PC-9 (cell line): ENCODE results near the gene AADACL4. TPM values are rescaled to one million over a fixed set of nuclear protein-coding genes. Genes with fewer than 3 reads are reported as not detected.

Experiments
- BruUV-seq: library from RNA; stranded (reverse); fragments of 400-500 nt; replicated peaks from 2 replicates; lab custom pipeline; 2021; lab: Mats Ljungman, UMichigan
- CTCF ChIA-PET: fragments of 300-600 bp; sonication (Branson Sonifier 250); formaldehyde crosslinking; loops from one replicate; lab custom pipeline; 2022; ENCODE audit warnings: antibody characterized with exemption; lab: Charles Lee
- POLR2A ChIA-PET: fragments of 300-600 bp; sonication (Branson Sonifier 250); formaldehyde crosslinking; loops from one replicate; lab custom pipeline; 2022; ENCODE audit warnings: antibody characterized with exemption; ENCODE audit not compliant: unreplicated experiment; lab: Charles Lee
- DNase-seq, 2 experiments: peaks; one replicate each; pipeline versions ENCODE4 v3.0.0 to v3.0.0-alpha.2; 2015 to 2022; ENCODE audit warnings: mixed read lengths in 1 of 2
- H2AFZ ChIP-seq: fragments of 200-600 bp; sonication (generic); 2 replicates; pipeline ENCODE4 v1.8.1; 2017; ENCODE audit warnings: antibody characterized with exemption
- H3F3A ChIP-seq: fragments of 200-600 bp; sonication (generic); 2 replicates; pipeline ENCODE4 v1.8.1; 2017; ENCODE audit warnings: antibody characterized with exemption, mild to moderate bottlenecking, low read depth; ENCODE audit not compliant: insufficient read depth
- H3K27ac ChIP-seq: fragments of 200-600 bp; sonication (generic); 2 replicates; pipeline ENCODE4 v1.6.1; 2016; ENCODE audit warnings: mixed run types
- H3K27me3 ChIP-seq: fragments of 200-600 bp; sonication (generic); 2 replicates; pipeline ENCODE4 v1.6.1; 2016; ENCODE audit warnings: low read depth, mixed run types; ENCODE audit not compliant: insufficient read depth
- H3K36me3 ChIP-seq: fragments of 200-600 bp; sonication (generic); 2 replicates; pipeline ENCODE4 v1.6.1; 2016; ENCODE audit warnings: low read depth, mixed run types
- H3K4me1 ChIP-seq: fragments of 200-600 bp; sonication (generic); replicated peaks from 2 replicates; pipeline ENCODE4 v1.6.1; 2016; ENCODE audit warnings: mixed run types; ENCODE audit not compliant: insufficient read depth
- H3K4me2 ChIP-seq: fragments of 200-600 bp; sonication (generic); 2 replicates; pipeline ENCODE4 v1.6.1; 2017; ENCODE audit warnings: mixed run types
- H3K4me3 ChIP-seq: fragments of 200-600 bp; sonication (generic); 2 replicates; pipeline ENCODE4 v1.6.1; 2016; ENCODE audit warnings: mixed run types
- H3K79me2 ChIP-seq: fragments of 200-600 bp; sonication (generic); 2 replicates; pipeline ENCODE4 v1.6.1; 2017; ENCODE audit warnings: low read depth, mixed run types
- H3K9me2 ChIP-seq: fragments of 200-600 bp; sonication (generic); 2 replicates; pipeline ENCODE4 v1.8.1; 2017; ENCODE audit warnings: mild to moderate bottlenecking; ENCODE audit not compliant: insufficient read depth
- H3K9me3 ChIP-seq: fragments of 200-600 bp; sonication (generic); 2 replicates; pipeline ENCODE4 v1.8.1; 2016; ENCODE audit warnings: low read depth; ENCODE audit not compliant: insufficient read depth
- H4K20me1 ChIP-seq: fragments of 200-600 bp; sonication (generic); 2 replicates; pipeline ENCODE4 v1.8.1; 2017; ENCODE audit not compliant: insufficient read depth
- EZH2 ChIP-seq: fragments of 200-600 bp; sonication (generic); IDR thresholded peaks from 2 replicates; pipeline ENCODE4 v1.8.0; 2017; ENCODE audit warnings: antibody characterized with exemption, low read depth
- intact Hi-C: fragments of 100-400 bp; cut with micrococcal nuclease; formaldehyde crosslinking; loops from one replicate; pipeline ENCODE4 v1.10.0; 2022; ENCODE audit not compliant: unreplicated experiment
- total RNA-seq: library from RNA; stranded (reverse); gene quantifications from 2 replicates; pipeline ENCODE4 v1.2.3, GENCODE V29; 2021
- TF ChIP-seq, protein P1 (sequence below): fragments of 200-600 bp; sonication (generic); conservative IDR thresholded peaks from 2 replicates; pipeline ENCODE4 v1.6.1; 2017; ENCODE audit warnings: mixed run types, antibody characterized with exemption, mild to moderate bottlenecking, moderate library complexity

Gene AADACL4
- total RNA-seq, 1 experiment from 2014 or later = not detected

DNA sequence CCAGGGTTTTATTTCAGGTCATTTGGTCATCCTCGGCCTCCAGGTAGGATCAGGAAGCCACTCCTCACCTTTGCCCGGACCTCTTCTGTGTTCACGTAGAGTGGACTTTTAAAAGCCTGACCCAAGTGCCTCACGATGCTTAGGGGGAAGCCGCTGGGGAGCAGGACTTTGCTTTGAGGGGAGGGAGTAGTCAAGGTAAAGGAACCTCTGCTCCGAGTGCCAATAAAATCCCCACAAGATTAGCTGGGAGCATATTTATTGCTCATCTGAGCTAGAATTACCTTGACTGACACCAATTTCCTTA, 25.3 kb upstream of the AADACL4 start:
- Histone ChIP-seq H3F3A (peaks cover 24% of the 10 kb centered on the region; the same call in 1 of the 2 replicates), H3K4me3 (peak overlapping the region; percentile 91), H2AFZ (peak overlapping the region; percentile 73; the same call in 1 of the 2 replicates), H3K9me2 (no peaks in the 10 kb centered on the region), H3K4me2 (peak overlapping the region; percentile 97), H3K79me2 (peaks cover 62% of the 10 kb centered on the region), H4K20me1 (peaks cover 17% of the 10 kb centered on the region; the same call in 1 of the 2 replicates), H3K27ac (peak overlapping the region; percentile 90), H3K36me3 (peaks cover 14% of the 10 kb centered on the region; the same call in 1 of the 2 replicates), H3K9me3 (no peaks in the 10 kb centered on the region), H3K4me1 (peaks cover 20% of the 10 kb centered on the region), H3K27me3 (no peaks in the 10 kb centered on the region)
- no TSS peak for BruUV-seq
- intact Hi-C loops = loop anchor here (1.0 to 10.0 kb wide), 3 partner anchors 22 to 484 kb away; no protein-coding TSS in a partner anchor
- no peak for DNase-seq
- TF ChIP-seq EZH2 = no peak
- TF ChIP-seq, protein P1, sequence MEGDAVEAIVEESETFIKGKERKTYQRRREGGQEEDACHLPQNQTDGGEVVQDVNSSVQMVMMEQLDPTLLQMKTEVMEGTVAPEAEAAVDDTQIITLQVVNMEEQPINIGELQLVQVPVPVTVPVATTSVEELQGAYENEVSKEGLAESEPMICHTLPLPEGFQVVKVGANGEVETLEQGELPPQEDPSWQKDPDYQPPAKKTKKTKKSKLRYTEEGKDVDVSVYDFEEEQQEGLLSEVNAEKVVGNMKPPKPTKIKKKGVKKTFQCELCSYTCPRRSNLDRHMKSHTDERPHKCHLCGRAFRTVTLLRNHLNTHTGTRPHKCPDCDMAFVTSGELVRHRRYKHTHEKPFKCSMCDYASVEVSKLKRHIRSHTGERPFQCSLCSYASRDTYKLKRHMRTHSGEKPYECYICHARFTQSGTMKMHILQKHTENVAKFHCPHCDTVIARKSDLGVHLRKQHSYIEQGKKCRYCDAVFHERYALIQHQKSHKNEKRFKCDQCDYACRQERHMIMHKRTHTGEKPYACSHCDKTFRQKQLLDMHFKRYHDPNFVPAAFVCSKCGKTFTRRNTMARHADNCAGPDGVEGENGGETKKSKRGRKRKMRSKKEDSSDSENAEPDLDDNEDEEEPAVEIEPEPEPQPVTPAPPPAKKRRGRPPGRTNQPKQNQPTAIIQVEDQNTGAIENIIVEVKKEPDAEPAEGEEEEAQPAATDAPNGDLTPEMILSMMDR = no peak
- ChIA-PET POLR2A (interaction anchor here (0.6 to 1.1 kb wide), 9 partner anchors 22 to 184 kb away, joined by 3 to 18 read pairs (median 5); no protein-coding TSS in a partner anchor), CTCF (interaction anchor here (0.8 to 1.3 kb wide), 4 partner anchors 18 to 143 kb away, joined by 3 to 7 read pairs (median 3); no protein-coding TSS in a partner anchor)

DNA sequence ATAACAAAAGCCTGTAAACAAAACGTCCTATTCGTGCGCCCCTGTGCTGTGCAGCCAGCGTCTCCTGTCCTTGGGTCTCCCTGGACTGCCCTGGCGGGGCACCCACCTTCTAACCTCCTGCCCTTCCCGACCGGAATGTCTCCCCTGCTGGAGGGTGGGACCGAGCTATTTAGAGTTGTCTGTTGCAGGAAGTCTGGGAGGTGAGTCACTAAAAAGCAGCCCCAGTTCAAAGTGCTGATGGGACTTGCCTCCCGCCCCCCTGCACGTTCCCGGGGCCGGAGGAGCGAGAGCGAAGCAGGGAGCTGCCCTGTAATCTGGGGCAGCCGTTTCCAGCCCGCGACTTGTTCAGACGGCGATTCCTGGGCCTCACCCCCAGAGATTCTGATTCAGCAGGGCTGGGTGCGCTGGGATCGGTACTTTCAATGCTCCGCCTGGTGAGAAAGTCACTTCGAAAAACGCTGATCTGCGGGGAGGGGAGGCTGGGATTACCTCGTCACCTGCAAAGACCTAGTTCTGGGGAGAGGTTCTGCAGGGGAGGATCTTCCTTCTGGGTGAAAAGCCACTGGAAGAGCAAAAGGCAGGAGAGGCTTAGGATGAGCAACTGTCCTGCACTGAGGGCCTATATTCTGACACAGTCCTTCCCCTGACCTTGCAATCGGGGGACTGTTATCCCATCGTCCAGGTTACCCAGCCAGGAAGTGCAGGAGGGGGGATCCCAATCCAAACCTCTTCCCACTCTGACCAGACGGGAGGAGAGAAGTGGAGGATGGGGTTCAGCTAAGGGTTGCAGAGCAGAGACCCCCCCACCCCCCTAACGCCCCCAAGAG, 24.7 kb upstream of the AADACL4 start:
- Histone ChIP-seq H3K79me2 (peaks cover 56% of the 10 kb centered on the region), H3K36me3 (peaks cover 9% of the 10 kb centered on the region; the same call in 1 of the 2 replicates), H3K9me3 (no peaks in the 10 kb centered on the region), H3K27me3 (no peaks in the 10 kb centered on the region), H3K4me2 (peak overlapping the region; percentile 97), H3K9me2 (no peaks in the 10 kb centered on the region), H4K20me1 (peaks cover 12% of the 10 kb centered on the region; the same call in 1 of the 2 replicates), H3K27ac (peak overlapping the region; percentile 90), H3K4me1 (peaks cover 15% of the 10 kb centered on the region), H3K4me3 (peak overlapping the region; percentile 91), H3F3A (peaks cover 24% of the 10 kb centered on the region; the same call in 1 of the 2 replicates), H2AFZ (peak overlapping the region; percentile 73; the same call in 1 of the 2 replicates)
- no peak for TF ChIP-seq EZH2
- TSS peak; percentile 33 for BruUV-seq
- ChIA-PET POLR2A (interaction anchor here (0.5 to 1.1 kb wide), 15 partner anchors 22 to 600 kb away, joined by 3 to 18 read pairs (median 4); no protein-coding TSS in a partner anchor), CTCF (interaction anchor here (0.8 to 1.3 kb wide), 5 partner anchors 18 to 143 kb away, joined by 3 to 7 read pairs (median 3); no protein-coding TSS in a partner anchor)
- intact Hi-C loops = loop anchor here (1.0 to 10.0 kb wide), 11 partner anchors 15 to 484 kb away; no protein-coding TSS in a partner anchor
- DNase-seq = peak; percentile 79 to 84

DNA sequence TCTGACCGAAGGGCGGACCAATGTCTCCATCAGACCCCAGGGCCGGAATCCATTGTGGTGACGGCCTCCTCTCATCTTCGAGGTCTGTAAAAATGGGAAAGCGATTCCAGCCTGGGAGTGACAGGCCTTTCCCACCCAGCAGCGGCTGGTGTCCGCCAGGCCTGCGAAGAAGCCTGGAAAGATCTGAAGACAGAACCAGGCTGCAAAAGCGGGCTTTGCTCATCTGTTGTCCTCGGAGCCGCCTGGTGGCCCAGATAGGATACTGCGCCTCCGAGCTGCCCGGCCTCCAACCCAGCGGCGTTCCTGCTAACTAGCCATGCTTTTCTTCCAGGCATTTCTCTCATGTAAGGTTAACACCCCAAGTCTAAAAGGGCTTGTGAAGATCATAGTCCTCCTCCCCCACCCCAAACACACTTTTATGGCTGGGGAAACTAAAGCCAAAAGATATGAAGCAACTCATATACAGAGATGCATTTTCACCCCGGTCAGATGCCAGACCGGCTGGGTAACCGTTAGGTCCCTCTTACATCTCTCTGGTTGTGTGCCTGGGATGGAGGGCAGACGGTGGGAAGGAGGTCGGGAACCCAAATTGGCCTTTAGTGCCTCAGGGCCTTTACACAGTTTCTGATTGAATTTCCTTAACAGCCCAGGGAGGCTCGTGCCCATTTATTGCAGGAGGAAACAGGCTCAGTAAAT, 23.9 kb upstream of the AADACL4 start:
- POLR2A ChIA-PET = interaction anchor here (0.6 kb wide), 1 partner anchor 348 kb away, joined by 6 read pairs; no protein-coding TSS in a partner anchor
- peak overlapping the region; percentile 90 for H3K27ac ChIP-seq
- intact Hi-C loops = loop anchor here (1.0 to 10.0 kb wide), 10 partner anchors 16 to 485 kb away; no protein-coding TSS in a partner anchor
- TF ChIP-seq EZH2 = no peak
- TF ChIP-seq, protein P1 = peak; percentile 90
- peaks cover 14% of the 10 kb centered on the region for H3K4me1 ChIP-seq
- CTCF ChIA-PET = interaction anchor here (0.5 to 1.2 kb wide), 2 partner anchors 12 to 22 kb away, joined by 3 to 13 read pairs; no protein-coding TSS in a partner anchor
- DNase-seq = peak; percentile 55 to 79
- peaks cover 48% of the 10 kb centered on the region for H3K79me2 ChIP-seq
- no peaks in the 10 kb centered on the region for H3K9me2 ChIP-seq
- peaks cover 9% of the 10 kb centered on the region; the same call in 1 of the 2 replicates for H3K36me3 ChIP-seq
- peak overlapping the region; percentile 97 for H3K4me2 ChIP-seq
- peak overlapping the region; percentile 91 for H3K4me3 ChIP-seq
- BruUV-seq = no TSS peak
- peaks cover 10% of the 10 kb centered on the region; the same call in 1 of the 2 replicates for H4K20me1 ChIP-seq
- peaks cover 23% of the 10 kb centered on the region; the same call in 1 of the 2 replicates for H3F3A ChIP-seq
- H3K27me3 ChIP-seq = no peaks in the 10 kb centered on the region
- H2AFZ ChIP-seq = no peak overlapping the region
- no peaks in the 10 kb centered on the region for H3K9me3 ChIP-seq
